Transverse colon (tissue), 4 donors: ENCODE data around the gene AIFM2. TPM values are rescaled to one million over a fixed set of nuclear protein-coding genes. Genes with fewer than 3 reads are reported as not detected.
"Not testable (repeated sequence)": the region's sequence is repeated elsewhere in the genome, so short reads cannot be mapped to it uniquely, and the experiment has no call there.

Experiments used
- DNase-seq: peaks from one replicate; pipeline ENCODE4 v3.0.0-alpha.2; 2019
- H3K27ac ChIP-seq, 4 donors: fragments of 200-600 bp; sonication (generic); 2 replicates each; pipeline ENCODE4 v1.5.1; 2016 to 2018; ENCODE audit warnings: inconsistent platforms in 4 of 4
- H3K27me3 ChIP-seq: fragments of 200-600 bp; sonication (generic); 2 replicates; pipeline ENCODE4 v1.5.1; 2017; ENCODE audit warnings: inconsistent platforms
- H3K36me3 ChIP-seq, 4 donors: fragments of 200-600 bp; sonication (generic); 2 replicates each; pipeline ENCODE4 v1.5.1; 2017 to 2019; ENCODE audit warnings: inconsistent platforms in 4 of 4
- H3K4me1 ChIP-seq, 4 donors: fragments of 200-600 bp; sonication (generic); 2 replicates each; pipeline ENCODE4 v1.5.1; 2017 to 2020; ENCODE audit warnings: inconsistent platforms in 4 of 4
- H3K4me3 ChIP-seq, 4 donors: fragments of 200-600 bp; sonication (generic); 1 replicate in 1 of 4; 2 replicates in 3 of 4; pipeline versions ENCODE4 v1.5.1 to v1.6.1; 2017 to 2019; ENCODE audit warnings: inconsistent platforms in 4 of 4
- H3K9me3 ChIP-seq, 2 donors: fragments of 200-600 bp; sonication (generic); 2 replicates each; pipeline ENCODE4 v1.5.1; 2017 to 2019; ENCODE audit warnings: inconsistent platforms in 2 of 2
- CTCF ChIP-seq, 5 experiments: fragments of 200-600 bp in 3 of 5; fragments of 450-650 bp in 2 of 5; sonication (generic) in 3 of 5; IDR thresholded peaks; 1 replicate in 2 of 5; 2 replicates in 3 of 5; pipeline ENCODE4 v1.5.1; 2016 to 2017; ENCODE audit warnings: antibody characterized with exemption in 5 of 5, inconsistent platforms in 3 of 5, mild to moderate bottlenecking in 2 of 5, moderate library complexity in 1 of 5
- EP300 ChIP-seq: sonication (generic); formaldehyde crosslinking; IDR thresholded peaks from one replicate; pipeline ENCODE4 v1.6.1; 2017; ENCODE audit warnings: antibody characterized with exemption, low read depth
- POLR2A ChIP-seq: fragments of 450-650 bp; IDR thresholded peaks from one replicate; pipeline ENCODE4 v1.6.1; 2016; ENCODE audit warnings: antibody characterized with exemption, mild to moderate bottlenecking, moderate library complexity
- POLR2AphosphoS5 ChIP-seq, 3 donors: sonication (generic); formaldehyde crosslinking; IDR thresholded peaks; one replicate each; pipeline ENCODE4 v1.6.1; 2016; ENCODE audit warnings: antibody characterized with exemption in 3 of 3
- WGBS, 2 donors: methylation state at CpG; one replicate each; pipeline ENCODE4 v1.1.5; 2018; ENCODE audit warnings: low coverage in 1 of 2; 5-methylcytosine and 5-hydroxymethylcytosine counted together
- in situ Hi-C, 4 donors: fragments of 200-750 bp; cut with MboI; loops; one replicate each; pipeline versions ENCODE4 v1.15.0 to v1.15.1; 2017; ENCODE audit warnings: low sequenced_read_pairs in 3 of 4, low pct_ligation_motif_present in 1 of 4, low pct_unique_long_range_greater_than_20kb in 1 of 4
- intact Hi-C: fragments of 100-400 bp; cut with DNase I; formaldehyde crosslinking; loops from one replicate; pipeline ENCODE4 v1.15.1; 2023; ENCODE audit warnings: low total_unique reads
- total RNA-seq, 4 donors: library from RNA; depleted of rRNA; stranded (reverse); fragments of >200 nt; gene quantifications; one replicate each; pipeline ENCODE4 v1.1.0, GENCODE V29; 2016

Gene AIFM2
- total RNA-seq, 4 donors from 2014 or later = 3.8 to 27.0 (median 23.9) TPM

- H3K27me3 ChIP-seq = no peaks in the 10 kb centered on the region
- H3K27ac ChIP-seq = no peak overlapping the region
- no peak for DNase-seq
- peaks cover 0 to 22% (median 11%) of the 10 kb centered on the region in 4 donors for H3K36me3 ChIP-seq
- TF ChIP-seq CTCF (IDR thresholded peaks at IDR 0.05) = no peak
- TF ChIP-seq POLR2AphosphoS5 (IDR thresholded peaks at IDR 0.05) = no peak
- no peak for TF ChIP-seq EP300
- no peak for TF ChIP-seq POLR2A
- intact Hi-C loops (no loop called here), in situ Hi-C loops (no loop called here)
- H3K9me3 ChIP-seq = no peaks in the 10 kb centered on the region
- WGBS, 2 donors = 36 to 38% methylated on average over 1 of the region's 1 CpG
- no peak overlapping the region for H3K4me3 ChIP-seq
- H3K4me1 ChIP-seq = peaks cover 0 to 53% (median 6%) of the 10 kb centered on the region in 4 donors
Observed at GRCh38 chr10:70162892-70163201, 30.2 kb upstream of the AIFM2 start.

GRCh38 chr10:70162151-70162891 is 29.7 kb upstream of the AIFM2 start:
- WGBS, 2 donors = 91 to 94% methylated on average over 2 of the region's 2 CpGs

GRCh38 chr10:70160798-70161197 is 28.2 kb upstream of the AIFM2 start:
- no peak overlapping the region for H3K27ac ChIP-seq
- WGBS, 2 donors = 17 to 51% methylated on average over 1 of the region's 1 CpG
- H3K36me3 ChIP-seq = peaks cover 0 to 38% (median 17%) of the 10 kb centered on the region in 4 donors
- in situ Hi-C loops = no loop called here
- no peak for DNase-seq
- no peak for TF ChIP-seq CTCF (IDR thresholded peaks at IDR 0.05)
- TF ChIP-seq EP300 = no peak
- TF ChIP-seq POLR2A = no peak
- no peak for TF ChIP-seq POLR2AphosphoS5 (IDR thresholded peaks at IDR 0.05)
- H3K4me1 ChIP-seq = peaks cover 0 to 40% (median 1%) of the 10 kb centered on the region in 4 donors
- H3K9me3 ChIP-seq = no peaks in the 10 kb centered on the region
- intact Hi-C loops = no loop called here
- H3K4me3 ChIP-seq = no peak overlapping the region
- no peaks in the 10 kb centered on the region for H3K27me3 ChIP-seq

More at GRCh38 chr10:70162151-70162891, 29.7 kb upstream of the AIFM2 start:
- in situ Hi-C loops (no loop called here), intact Hi-C loops (no loop called here)
- H3K27me3 ChIP-seq = no peaks in the 10 kb centered on the region
- DNase-seq = no peak
- H3K9me3 ChIP-seq = no peaks in the 10 kb centered on the region
- H3K4me3 ChIP-seq = no peak overlapping the region
- peaks cover 0 to 22% (median 11%) of the 10 kb centered on the region in 4 donors for H3K36me3 ChIP-seq
- H3K4me1 ChIP-seq = peaks cover 0 to 47% (median 3%) of the 10 kb centered on the region in 4 donors
- TF ChIP-seq EP300 (no peak), POLR2A (no peak), CTCF (IDR thresholded peaks at IDR 0.05) (no peak), POLR2AphosphoS5 (IDR thresholded peaks at IDR 0.05) (no peak)
- no peak overlapping the region for H3K27ac ChIP-seq

GRCh38 chr10:70159366-70159765 is 26.7 kb upstream of the AIFM2 start:
- intact Hi-C loops, DNase-seq, H3K27me3 ChIP-seq, H3K27ac ChIP-seq, in situ Hi-C loops, H3K4me3 ChIP-seq, H3K9me3 ChIP-seq: not testable (repeated sequence)
- 83 to 91% methylated on average over 3 of the region's 3 CpGs for WGBS, 2 donors
- Histone ChIP-seq H3K4me1 (peaks cover 0 to 35% (median 1%) of the 10 kb centered on the region in 4 donors), H3K36me3 (peaks cover 0 to 52% (median 24%) of the 10 kb centered on the region in 4 donors)

GRCh38 chr10:70158113-70158512 is 25.5 kb upstream of the AIFM2 start:
- H3K27me3 ChIP-seq = no peaks in the 10 kb centered on the region
- in situ Hi-C loops = no loop called here
- intact Hi-C loops = no loop called here

More at GRCh38 chr10:70158113-70158512, 25.5 kb upstream of the AIFM2 start:
- H3K9me3 ChIP-seq = no peaks in the 10 kb centered on the region
- 62 to 63% methylated on average over 1 to 2 of the region's 2 CpGs for WGBS, 2 donors
- DNase-seq = no peak
- no peak for TF ChIP-seq POLR2AphosphoS5 (IDR thresholded peaks at IDR 0.05)
- TF ChIP-seq POLR2A = no peak
- no peak for TF ChIP-seq CTCF (IDR thresholded peaks at IDR 0.05)
- TF ChIP-seq EP300 = no peak
- no peak overlapping the region for H3K4me3 ChIP-seq
- H3K4me1 ChIP-seq = peaks cover 0 to 23% (median 1%) of the 10 kb centered on the region in 4 donors
- H3K27ac ChIP-seq = no peak overlapping the region
- peaks cover 0 to 59% (median 29%) of the 10 kb centered on the region in 4 donors for H3K36me3 ChIP-seq
